K562 (cell line): ENCODE measurements around the gene MLST8.

Experiments used
- CHD2 ChIP-seq: IDR thresholded peaks from 2 replicates; pipeline ENCODE4 v1.6.1; 2011; ENCODE audit warnings: low read depth, low read length
- CTCF ChIP-seq, 3 experiments: IDR thresholded peaks in 2 of 3; conservative IDR thresholded peaks in 1 of 3; 2 replicates each; pipeline ENCODE4 v1.5.1; 2011 to 2012; ENCODE audit warnings: low read length in 3 of 3, mild to moderate bottlenecking in 3 of 3, control low read depth in 2 of 3, improper control_type of control experiment in 1 of 3, inconsistent platforms in 1 of 3, low read depth in 1 of 3, mixed read lengths in 1 of 3, moderate library complexity in 1 of 3; ENCODE audit not compliant: insufficient read depth in 2 of 3
- EP300 ChIP-seq: IDR thresholded peaks from 2 replicates; pipeline ENCODE4 v1.6.1; 2012; ENCODE audit warnings: low read length, improper control_type of control experiment
- ETV6 ChIP-seq, 3 experiments: fragments of 150-350 bp in 1 of 3; sonication (generic) in 1 of 3; formaldehyde crosslinking in 1 of 3; IDR thresholded peaks; 2 replicates each; pipeline versions ENCODE4 v1.6.1 to v1.8.0; 2014 to 2022; ENCODE audit warnings: borderline replicate concordance in 2 of 3, low read depth in 2 of 3, antibody characterized with exemption in 1 of 3, low read length in 1 of 3, mild to moderate bottlenecking in 1 of 3, missing genetic modification reagents in 1 of 3
- MAFK ChIP-seq: IDR thresholded peaks from 2 replicates; pipeline ENCODE4 v1.6.1; 2011; ENCODE audit warnings: low read length, improper control_type of control experiment
- MAX ChIP-seq: sonication (generic); formaldehyde crosslinking; IDR thresholded peaks from 2 replicates; pipeline ENCODE4 v1.9.0; 2022; ENCODE audit warnings: mild to moderate bottlenecking, missing genetic modification reagents
- PKNOX1 ChIP-seq: fragments of 450-650 bp; IDR thresholded peaks from 2 replicates; pipeline ENCODE4 v1.6.1; 2016
- TEAD2 ChIP-seq: fragments of 450-650 bp; IDR thresholded peaks from 2 replicates; pipeline ENCODE4 v1.6.1; 2016; ENCODE audit warnings: missing genetic modification characterization, control low read depth, missing compliant biosample characterization

- TF ChIP-seq ETV6 (IDR thresholded peaks at IDR 0.05; ENCODE audit: borderline replicate concordance in 1 of 2, low read depth in 2 of 2, low read length in 1 of 2) (no peak), ETV6 (CRISPR knock-in tag; IDR thresholded peaks at IDR 0.05; ENCODE audit: borderline replicate concordance) (no peak), MAFK (no peak), TEAD2 (tag) (no peak), CHD2 (no peak), CTCF (IDR thresholded peaks at IDR 0.05 in 2 of 3, conservative IDR thresholded peaks at IDR 0.05 in 1 of 3; ENCODE audit: insufficient read depth in 2 of 3, low read depth in 1 of 3, low read length in 3 of 3) (0 out of 6 replicates have a peak, but pooled peaks of 1 of the 3 experiments have one; percentile 2), PKNOX1 (no peak), EP300 (no peak), MAX (CRISPR knock-in tag) (no peak)
These were observed 24.5 kb downstream of the MLST8 start for GRCh38 chr16:2229632-2230250.
